GM21423 (cell line): ENCODE measurements around the gene HOXC5.
"Not testable (repeated sequence)": the region's sequence is repeated elsewhere in the genome, so short reads cannot be mapped to it uniquely, and the experiment has no call there.

Experiments used
- ATAC-seq: cut with Tn5 transposase; IDR thresholded peaks from one replicate; pipeline ENCODE4 v1.9.1; 2021; ENCODE audit warnings: mild to moderate bottlenecking, moderate library complexity; ENCODE audit not compliant: unreplicated experiment

HOXC5 gene

DNA sequence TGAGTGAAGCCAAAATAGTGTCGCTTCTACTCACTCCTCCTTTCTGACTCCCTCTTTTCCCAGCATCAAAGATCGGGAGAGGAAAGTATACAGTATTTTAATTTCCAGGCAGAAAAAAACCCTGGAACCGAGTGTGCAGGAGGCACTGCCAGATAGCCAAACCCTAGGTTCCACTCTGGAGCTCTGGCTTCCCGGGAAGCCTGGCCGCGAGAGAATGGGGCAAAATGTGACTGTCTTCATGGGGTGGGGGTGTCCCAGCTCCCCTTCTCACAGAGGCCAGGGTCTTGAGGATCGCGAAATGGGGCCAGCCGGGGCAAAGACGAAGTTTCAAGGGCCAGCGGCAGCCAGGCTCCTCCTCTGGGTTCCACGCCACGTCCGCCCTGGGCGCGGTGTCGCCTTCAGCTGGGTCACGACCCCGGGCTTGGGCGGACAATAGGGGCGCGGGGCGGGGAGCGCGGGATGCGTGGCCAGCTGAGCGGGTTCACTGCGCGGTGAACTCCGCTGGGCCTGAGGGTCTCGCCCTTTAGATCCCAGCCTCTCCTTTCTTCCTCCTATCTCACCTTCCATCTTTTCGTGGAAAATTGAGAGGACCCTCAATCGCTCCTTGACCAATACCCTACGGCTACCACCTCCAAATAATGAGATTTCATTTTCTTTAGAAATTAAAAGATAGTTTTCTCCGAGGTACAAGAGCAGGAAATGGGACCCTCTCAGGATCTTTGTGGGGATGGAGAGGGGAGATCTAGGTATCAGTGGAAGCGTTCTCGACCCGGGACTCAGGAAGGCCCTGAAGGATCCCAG is 27.5 kb downstream of the HOXC5 start:
- no peak for ATAC-seq

DNA sequence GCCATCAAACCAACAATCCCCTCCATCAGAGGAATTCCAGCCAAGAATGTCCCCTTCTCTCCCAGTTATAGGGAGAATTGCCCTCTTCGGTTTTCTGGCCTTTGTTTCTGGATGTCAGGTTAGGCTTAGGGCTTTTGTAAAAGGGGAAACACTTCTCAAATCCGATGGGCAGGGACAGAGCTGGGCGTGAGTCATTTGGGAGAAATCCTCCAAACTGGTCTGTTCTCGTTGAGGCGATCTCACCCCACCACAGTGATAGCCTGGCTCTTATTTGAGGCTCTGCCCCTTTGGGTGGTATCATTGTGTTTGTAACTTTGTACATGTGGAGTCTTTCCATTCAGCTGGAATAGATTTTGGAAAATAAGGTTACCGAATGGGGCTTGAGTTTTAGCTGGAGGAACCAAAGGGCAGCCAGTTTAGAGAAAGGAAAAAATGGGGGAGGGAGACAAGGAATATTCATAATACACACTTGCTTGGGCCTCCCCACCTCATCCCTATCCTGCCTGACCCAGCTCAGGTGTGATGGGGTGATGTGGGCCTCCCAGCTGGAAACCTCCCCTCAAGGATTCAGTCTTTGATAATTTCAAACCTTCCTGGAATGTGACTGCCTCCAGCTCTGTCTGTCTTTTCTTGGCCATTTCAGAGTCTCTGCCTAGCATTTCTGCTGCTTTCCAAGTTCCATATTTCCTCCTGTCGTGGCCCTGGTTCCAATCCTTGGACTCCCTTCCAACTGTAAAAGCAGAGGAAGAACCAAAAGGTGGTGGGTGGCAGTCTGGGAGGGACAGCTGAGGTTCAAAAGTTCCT is 28.3 kb downstream of the HOXC5 start:
- no peak for ATAC-seq

- no peak for ATAC-seq
Measured at GRCh38 chr12:54065677-54066076, 32.8 kb downstream of the HOXC5 start.

GRCh38 chr12:54066408-54066807 is 33.6 kb downstream of the HOXC5 start:
- no peak for ATAC-seq

DNA sequence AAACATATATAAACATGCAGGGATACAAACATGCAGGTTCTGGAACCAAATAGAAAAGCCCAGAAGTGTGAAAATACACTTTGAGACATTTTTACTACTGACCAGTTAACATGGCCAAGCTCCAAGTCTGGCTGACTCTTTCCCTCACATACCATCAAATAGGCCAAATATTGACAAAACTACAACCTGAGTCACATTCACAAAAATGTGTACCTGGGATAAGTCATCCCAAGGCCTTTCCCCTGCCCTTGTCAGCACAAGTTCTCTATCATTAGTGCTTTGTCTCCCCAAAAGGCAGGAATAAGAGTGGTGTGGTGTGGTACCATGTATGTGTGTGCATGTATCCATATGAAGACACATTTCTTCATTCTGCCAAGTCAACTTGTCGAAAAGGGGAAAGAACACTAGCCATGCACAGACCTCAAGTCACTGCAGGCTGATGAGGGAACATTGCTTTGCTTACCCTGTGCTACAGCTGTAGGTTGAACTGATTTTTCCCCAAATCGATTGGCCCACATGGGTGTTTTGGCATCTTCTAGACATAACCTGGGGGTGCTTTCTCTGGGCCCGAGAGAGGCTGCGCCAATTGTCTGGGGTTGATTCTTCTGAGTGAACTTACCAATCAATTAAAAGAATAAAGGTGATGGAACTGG is 35.7 kb downstream of the HOXC5 start:
- ATAC-seq, result no peak

GRCh38 chr12:54071942-54072341 is 39.1 kb downstream of the HOXC5 start:
- ATAC-seq, result no peak

DNA sequence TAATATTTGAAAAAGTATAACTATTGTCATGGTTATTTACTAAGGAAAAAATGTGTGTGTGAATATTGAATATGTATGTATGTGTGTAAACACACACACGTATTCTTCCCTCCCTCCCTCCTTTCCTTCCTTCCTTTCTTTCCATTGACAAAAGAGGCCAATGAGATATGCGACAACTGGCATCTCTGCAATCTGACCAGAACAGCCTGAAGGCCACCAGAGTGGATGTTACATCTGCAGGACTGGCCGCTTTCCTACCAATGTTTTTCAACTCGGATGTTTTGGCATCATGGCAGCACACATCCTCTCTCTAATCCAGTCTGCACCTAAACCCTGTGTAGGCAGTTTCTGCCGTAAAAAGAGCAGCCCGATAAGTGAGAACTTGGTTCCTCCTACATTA is 41.5 kb downstream of the HOXC5 start:
- no peak for ATAC-seq

DNA sequence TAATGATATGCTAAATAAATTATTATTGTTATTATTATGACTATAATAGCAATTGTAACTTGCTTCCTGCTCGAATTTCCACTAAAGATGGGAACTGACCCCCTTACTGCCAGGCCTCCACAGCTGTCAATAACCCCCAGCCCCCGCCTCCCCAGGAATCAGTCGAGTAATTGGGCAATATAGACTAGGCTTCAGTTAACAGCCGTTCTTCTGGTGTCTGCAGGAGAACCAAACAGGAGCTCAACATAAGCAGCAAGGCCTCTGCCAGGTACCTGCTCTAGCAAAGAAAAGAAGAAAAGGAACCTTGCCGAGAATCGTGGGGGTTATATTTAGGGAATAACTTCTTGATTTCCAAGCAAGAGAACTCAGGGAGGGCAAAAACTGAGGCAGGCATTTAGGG is 42.6 kb downstream of the HOXC5 start:
- no peak for ATAC-seq

GRCh38 chr12:54075974-54076373 is 43.1 kb downstream of the HOXC5 start:
- ATAC-seq, result no peak

DNA sequence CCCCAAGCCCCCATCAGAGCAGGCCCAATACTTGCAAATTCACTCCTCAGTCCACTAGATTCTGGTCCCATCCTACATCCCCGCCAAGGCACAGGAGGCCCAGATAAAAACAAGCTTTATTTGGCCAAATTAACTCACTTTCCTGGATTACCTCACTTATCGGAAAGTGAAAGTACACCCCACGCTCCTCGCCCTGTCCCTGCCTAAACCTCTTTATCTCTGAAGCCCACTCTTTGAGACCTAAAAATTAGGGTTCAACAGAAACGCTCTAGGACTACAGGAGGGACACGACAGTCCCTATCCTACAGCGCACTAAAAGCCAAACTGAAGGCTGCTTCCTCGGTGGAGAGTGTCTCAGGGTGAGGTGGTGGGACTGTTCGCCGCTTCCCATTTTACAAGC is 45.0 kb downstream of the HOXC5 start:
- ATAC-seq, result not testable (repeated sequence)

- not testable (repeated sequence) for ATAC-seq
Measured at GRCh38 chr12:54079115-54079514, 46.3 kb downstream of the HOXC5 start.

- not testable (repeated sequence) for ATAC-seq
Measured at GRCh38 chr12:54080008-54080924, 47.4 kb downstream of the HOXC5 start.

GRCh38 chr12:54081053-54081514 is 48.2 kb downstream of the HOXC5 start:
- ATAC-seq, result not testable (repeated sequence)

DNA sequence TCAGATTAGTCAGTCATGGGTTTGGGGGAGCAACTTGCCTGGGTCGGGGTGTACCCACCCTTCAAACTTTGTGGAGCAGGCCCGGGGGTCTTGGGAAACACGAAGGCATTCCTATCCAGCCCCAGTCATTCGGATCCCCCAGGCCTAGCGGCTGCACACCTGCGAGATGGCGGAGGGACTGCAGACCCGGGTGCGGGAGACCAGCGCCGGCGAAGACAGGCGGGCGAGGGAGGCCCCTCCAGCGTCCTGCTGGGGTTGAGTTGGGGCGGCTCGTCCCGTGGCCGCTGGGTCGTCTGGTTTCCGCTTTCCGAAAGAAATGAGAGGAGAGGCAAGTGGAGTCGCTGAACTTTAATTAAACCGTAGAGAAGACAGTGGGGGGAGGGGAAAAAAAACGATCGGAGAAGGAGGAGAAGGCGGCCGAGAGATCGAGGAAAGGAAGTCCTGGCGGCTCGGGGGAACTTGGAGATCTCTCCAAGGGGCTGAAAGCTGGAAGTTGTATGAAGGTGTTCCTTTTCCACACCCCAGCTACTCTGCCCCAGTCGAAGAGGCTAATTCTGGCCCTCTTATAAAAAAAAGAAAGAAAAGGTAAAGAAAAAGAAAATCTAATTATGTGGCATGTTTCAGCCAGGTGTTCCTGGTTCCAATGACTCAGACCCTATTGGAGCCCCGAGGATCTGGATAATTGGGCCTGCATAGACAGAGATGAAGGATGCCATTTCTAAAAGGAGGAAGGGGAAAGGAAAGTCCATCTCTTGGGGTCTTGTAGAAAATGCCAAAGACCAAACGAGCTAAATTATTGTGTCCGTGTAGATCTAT is 48.9 kb downstream of the HOXC5 start:
- not testable (repeated sequence) for ATAC-seq

GRCh38 chr12:54082397-54082892 is 49.6 kb downstream of the HOXC5 start:
- ATAC-seq, result no peak
